ENCODE results near the gene ANKUB1.

DNA sequence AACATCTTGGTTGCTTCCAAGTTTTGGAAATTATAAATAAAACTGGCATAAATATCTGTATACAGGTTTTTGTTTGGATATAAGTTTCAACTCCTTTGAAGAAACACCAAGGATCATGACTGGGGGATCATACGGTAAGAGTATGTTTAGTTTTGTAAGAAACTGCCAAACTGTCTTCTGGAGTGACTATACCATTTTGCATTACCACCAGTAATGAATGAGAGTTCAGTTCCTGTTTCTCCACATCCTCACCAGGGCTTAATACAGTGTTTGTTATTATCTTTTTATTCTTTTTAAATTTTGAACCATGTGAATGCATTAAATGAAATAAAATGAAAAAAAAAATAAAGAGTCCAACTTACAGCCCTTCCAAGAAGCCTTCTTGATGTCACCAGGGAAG lies 3.7 kb upstream of the ANKUB1 start:
- TF ChIP-seq, protein P1, sequence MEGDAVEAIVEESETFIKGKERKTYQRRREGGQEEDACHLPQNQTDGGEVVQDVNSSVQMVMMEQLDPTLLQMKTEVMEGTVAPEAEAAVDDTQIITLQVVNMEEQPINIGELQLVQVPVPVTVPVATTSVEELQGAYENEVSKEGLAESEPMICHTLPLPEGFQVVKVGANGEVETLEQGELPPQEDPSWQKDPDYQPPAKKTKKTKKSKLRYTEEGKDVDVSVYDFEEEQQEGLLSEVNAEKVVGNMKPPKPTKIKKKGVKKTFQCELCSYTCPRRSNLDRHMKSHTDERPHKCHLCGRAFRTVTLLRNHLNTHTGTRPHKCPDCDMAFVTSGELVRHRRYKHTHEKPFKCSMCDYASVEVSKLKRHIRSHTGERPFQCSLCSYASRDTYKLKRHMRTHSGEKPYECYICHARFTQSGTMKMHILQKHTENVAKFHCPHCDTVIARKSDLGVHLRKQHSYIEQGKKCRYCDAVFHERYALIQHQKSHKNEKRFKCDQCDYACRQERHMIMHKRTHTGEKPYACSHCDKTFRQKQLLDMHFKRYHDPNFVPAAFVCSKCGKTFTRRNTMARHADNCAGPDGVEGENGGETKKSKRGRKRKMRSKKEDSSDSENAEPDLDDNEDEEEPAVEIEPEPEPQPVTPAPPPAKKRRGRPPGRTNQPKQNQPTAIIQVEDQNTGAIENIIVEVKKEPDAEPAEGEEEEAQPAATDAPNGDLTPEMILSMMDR (IDR thresholded peaks at IDR 0.05) = no peak
- TF ChIP-seq POLR2A (IDR thresholded peaks at IDR 0.05) (no peak), POLR2AphosphoS5 (IDR thresholded peaks at IDR 0.05) (no peak)

All from breast epithelium (tissue), 3 donors.